Erythroblast (primary cell): ENCODE results near the gene SLC22A4.

Source experiments
- GATA1 ChIP-seq: IDR thresholded peaks from 2 replicates; pipeline ENCODE4 v1.6.1; 2011; ENCODE audit warnings: low read depth, mild to moderate bottlenecking, control low read depth, low read length, moderate library complexity
- POLR2A ChIP-seq: IDR thresholded peaks from 2 replicates; pipeline ENCODE4 v1.6.1; 2011; ENCODE audit warnings: mild to moderate bottlenecking, low read length

DNA sequence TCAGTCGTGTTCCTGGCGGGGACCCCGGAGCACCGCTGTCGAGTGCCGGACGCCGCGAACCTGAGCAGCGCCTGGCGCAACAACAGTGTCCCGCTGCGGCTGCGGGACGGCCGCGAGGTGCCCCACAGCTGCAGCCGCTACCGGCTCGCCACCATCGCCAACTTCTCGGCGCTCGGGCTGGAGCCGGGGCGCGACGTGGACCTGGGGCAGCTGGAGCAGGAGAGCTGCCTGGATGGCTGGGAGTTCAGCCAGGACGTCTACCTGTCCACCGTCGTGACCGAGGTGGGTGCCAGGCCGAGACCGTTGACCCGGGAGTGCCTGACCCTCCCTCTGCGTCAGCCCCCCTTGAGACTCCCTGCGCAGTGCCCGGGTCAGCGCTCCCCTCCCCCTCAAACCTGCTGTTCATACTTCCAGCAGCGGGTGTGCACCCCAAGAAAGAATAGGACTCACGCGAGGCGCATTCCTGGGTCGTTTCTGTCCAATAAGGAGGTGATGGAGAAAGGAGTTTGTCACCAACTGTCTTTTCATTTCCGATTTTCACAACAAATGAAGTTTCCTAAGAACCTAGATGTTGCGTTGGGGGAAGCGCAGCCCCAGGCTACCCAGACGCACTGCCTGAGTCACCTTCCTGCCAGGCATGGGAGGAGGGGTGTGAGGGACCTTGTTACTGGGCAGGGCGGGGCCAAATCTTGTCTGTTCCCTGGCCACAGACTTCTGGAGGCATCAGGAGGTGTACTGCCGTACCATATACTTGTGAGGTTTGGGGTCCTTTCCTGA is 722 bp downstream of the SLC22A4 start:
- peak; percentile 74 for TF ChIP-seq POLR2A
- no peak for TF ChIP-seq GATA1
